G401 (cell line): ENCODE data around the gene SPRR1B. TPM values are rescaled to one million over a fixed set of nuclear protein-coding genes. Genes with fewer than 3 reads are reported as not detected.
"Not testable (repeated sequence)": the region's sequence is repeated elsewhere in the genome, so short reads cannot be mapped to it uniquely, and the experiment has no call there.

Experiments
- DNase-seq: peaks from one replicate; pipeline ENCODE4 v3.0.0-alpha.2; 2015; ENCODE audit warnings: low spot score
- in situ Hi-C: cut with HindIII; loops from 2 replicates; pipeline ENCODE4 v1.10.0; 2016; ENCODE audit warnings: low sequenced_read_pairs, mixed read lengths
- total RNA-seq: library from RNA; depleted of rRNA; stranded (reverse); fragments of >200 nt; shearing (Covaris generic); gene quantifications from 2 replicates; pipeline ENCODE4 v1.2.3, GENCODE V29; 2014; rRNA removed

Gene SPRR1B
- total RNA-seq, 1 experiment from 2014 or later = not detected

GRCh38 chr1:153032073-153032472 is 1.1 kb downstream of the SPRR1B start:
- in situ Hi-C loops = no loop called here
- no peak for DNase-seq

- no peak for DNase-seq
- in situ Hi-C loops = no loop called here
Observed at GRCh38 chr1:153032677-153033308, 1.8 kb downstream of the SPRR1B start.

- in situ Hi-C loops = no loop called here
- no peak for DNase-seq
Observed at GRCh38 chr1:153035211-153035610, 4.2 kb downstream of the SPRR1B start.

GRCh38 chr1:153040950-153041631 is 10.1 kb downstream of the SPRR1B start, which contains the start of gene SPRR2D:
TSS of gene SPRR2D (minus strand) at chr1:153041120. CDS start at chr1:153040346, 774 bp downstream.
- no peak for DNase-seq
- in situ Hi-C loops = no loop called here

GRCh38 chr1:153049211-153049610 is 18.2 kb downstream of the SPRR1B start:
- in situ Hi-C loops = no loop called here

GRCh38 chr1:153056111-153056510 is 25.1 kb downstream of the SPRR1B start:
- in situ Hi-C loops, DNase-seq: not testable (repeated sequence)

More at GRCh38 chr1:153049211-153049610, 18.2 kb downstream of the SPRR1B start:
- no peak for DNase-seq

- DNase-seq = no peak
- in situ Hi-C loops = no loop called here
Observed at GRCh38 chr1:153057375-153057774, 26.4 kb downstream of the SPRR1B start, which contains the start of gene SPRR2A. TSS of gene SPRR2A (minus strand) at chr1:153057512. CDS start at chr1:153056735, 777 bp downstream.

GRCh38 chr1:153058154-153058553 is 27.2 kb downstream of the SPRR1B start:
- DNase-seq = no peak
- in situ Hi-C loops = no loop called here

GRCh38 chr1:153058826-153059784 is 28.1 kb downstream of the SPRR1B start:
- no peak for DNase-seq
- in situ Hi-C loops = no loop called here

GRCh38 chr1:153070243-153070642 is 39.2 kb downstream of the SPRR1B start:
- DNase-seq = no peak
- in situ Hi-C loops = no loop called here

- in situ Hi-C loops = no loop called here
Observed at GRCh38 chr1:153071511-153071910, 40.5 kb downstream of the SPRR1B start, which contains the start of gene SPRR2B. TSS of gene SPRR2B (minus strand) at chr1:153071611. CDS start at chr1:153070839, 772 bp downstream.

GRCh38 chr1:153072806-153073726 is 42.1 kb downstream of the SPRR1B start:
- in situ Hi-C loops = no loop called here
- no peak for DNase-seq

More at GRCh38 chr1:153071511-153071910, 40.5 kb downstream of the SPRR1B start, which contains the start of gene SPRR2B:
- DNase-seq = no peak

GRCh38 chr1:153081736-153082135 is 50.7 kb downstream of the SPRR1B start:
- DNase-seq = no peak

More at GRCh38 chr1:153081736-153082135, 50.7 kb downstream of the SPRR1B start:
- in situ Hi-C loops = no loop called here

Other genes with a start within 250 kb of the SPRR1B start
- not detected in 2 replicates for gene LCE1E, start 244.9 kb upstream of the SPRR1B start, total RNA-seq
- gene LCE1D, start 234.5 kb upstream of the SPRR1B start, total RNA-seq = not detected in 2 replicates
- not detected in 2 replicates for gene LCE1C, start 224.6 kb upstream of the SPRR1B start, total RNA-seq
- not detected in 2 replicates for gene LCE1B, start 219.2 kb upstream of the SPRR1B start, total RNA-seq
- gene LCE1A, start 203.7 kb upstream of the SPRR1B start, total RNA-seq = not detected in 2 replicates
- not detected in 2 replicates for gene LCE6A, start 188.3 kb upstream of the SPRR1B start, total RNA-seq
- not detected in 2 replicates for gene LCE7A, start 171.2 kb upstream of the SPRR1B start, total RNA-seq
- gene SMCP, start 152.9 kb upstream of the SPRR1B start, total RNA-seq = not detected in 2 replicates
- not detected in 2 replicates for gene IVL, start 122.7 kb upstream of the SPRR1B start, total RNA-seq
- not detected in 2 replicates for gene SPRR5, start 84.0 kb upstream of the SPRR1B start, total RNA-seq
- not detected in 2 replicates for gene SPRR4, start 60.6 kb upstream of the SPRR1B start, total RNA-seq
- not detected in 2 replicates for gene SPRR1A, start 47.1 kb upstream of the SPRR1B start, total RNA-seq
- not detected in 2 replicates for gene SPRR3, start 29.5 kb upstream of the SPRR1B start, total RNA-seq
- gene SPRR2D, start 9.9 kb downstream of the SPRR1B start, total RNA-seq = not detected in 2 replicates
- gene SPRR2A, start 26.3 kb downstream of the SPRR1B start, total RNA-seq = not detected in 2 replicates
- gene SPRR2B, start 40.4 kb downstream of the SPRR1B start, total RNA-seq = not detected in 2 replicates
- not detected in 2 replicates for gene SPRR2E, start 63.3 kb downstream of the SPRR1B start, total RNA-seq
- gene SPRR2F, start 82.3 kb downstream of the SPRR1B start, total RNA-seq = not detected in 2 replicates
- not detected in 2 replicates for gene SPRR2G, start 119.7 kb downstream of the SPRR1B start, total RNA-seq
- not detected in 2 replicates for gene LELP1, start 172.2 kb downstream of the SPRR1B start, total RNA-seq
- not detected in 2 replicates for gene PRR9, start 186.4 kb downstream of the SPRR1B start, total RNA-seq
- not detected in 2 replicates for gene LORICRIN, start 228.5 kb downstream of the SPRR1B start, total RNA-seq